Subcutaneous adipose tissue (tissue), 4 donors: ENCODE data around the gene METRNL. TPM values are rescaled to one million over a fixed set of nuclear protein-coding genes. Genes with fewer than 3 reads are reported as not detected.

Experiments used
- total RNA-seq, 4 donors: library from RNA; depleted of rRNA; stranded (reverse); fragments of >200 nt; gene quantifications; one replicate each; pipeline ENCODE4 v1.1.0, GENCODE V29; 2016
- TF ChIP-seq, protein P1 (sequence below): fragments of 450-650 bp; IDR thresholded peaks from one replicate; pipeline ENCODE4 v1.5.1; 2016; ENCODE audit warnings: low read depth, mild to moderate bottlenecking, control low read depth, antibody characterized with exemption, moderate library complexity

Gene METRNL
- total RNA-seq, 4 donors from 2014 or later, result 53.5 to 114 (median 86.4) TPM

DNA sequence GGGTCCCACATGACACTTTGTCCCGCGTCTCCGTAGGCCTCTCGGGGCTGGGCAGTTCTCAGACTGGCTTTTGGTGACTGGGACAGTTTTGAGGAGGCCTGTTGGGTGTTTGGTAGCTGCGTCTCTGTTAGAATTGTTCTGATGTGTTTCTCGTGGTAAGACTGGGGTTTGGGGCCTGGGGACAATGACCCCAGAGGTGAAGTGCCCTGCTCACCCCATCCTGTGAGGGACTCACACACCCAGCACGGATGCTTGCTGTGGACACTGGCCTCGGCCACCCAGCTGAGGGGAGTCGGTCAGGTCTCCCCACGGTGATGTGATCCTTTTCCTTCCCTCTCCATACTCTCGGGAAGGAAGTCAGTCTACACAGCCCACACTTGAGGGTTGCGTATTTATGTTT, 50.3 kb downstream of the METRNL start:
- TF ChIP-seq, protein P1, sequence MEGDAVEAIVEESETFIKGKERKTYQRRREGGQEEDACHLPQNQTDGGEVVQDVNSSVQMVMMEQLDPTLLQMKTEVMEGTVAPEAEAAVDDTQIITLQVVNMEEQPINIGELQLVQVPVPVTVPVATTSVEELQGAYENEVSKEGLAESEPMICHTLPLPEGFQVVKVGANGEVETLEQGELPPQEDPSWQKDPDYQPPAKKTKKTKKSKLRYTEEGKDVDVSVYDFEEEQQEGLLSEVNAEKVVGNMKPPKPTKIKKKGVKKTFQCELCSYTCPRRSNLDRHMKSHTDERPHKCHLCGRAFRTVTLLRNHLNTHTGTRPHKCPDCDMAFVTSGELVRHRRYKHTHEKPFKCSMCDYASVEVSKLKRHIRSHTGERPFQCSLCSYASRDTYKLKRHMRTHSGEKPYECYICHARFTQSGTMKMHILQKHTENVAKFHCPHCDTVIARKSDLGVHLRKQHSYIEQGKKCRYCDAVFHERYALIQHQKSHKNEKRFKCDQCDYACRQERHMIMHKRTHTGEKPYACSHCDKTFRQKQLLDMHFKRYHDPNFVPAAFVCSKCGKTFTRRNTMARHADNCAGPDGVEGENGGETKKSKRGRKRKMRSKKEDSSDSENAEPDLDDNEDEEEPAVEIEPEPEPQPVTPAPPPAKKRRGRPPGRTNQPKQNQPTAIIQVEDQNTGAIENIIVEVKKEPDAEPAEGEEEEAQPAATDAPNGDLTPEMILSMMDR, result no peak

- TF ChIP-seq, protein P1, result no peak
Measured at GRCh38 chr17:83131401-83132011, 52.1 kb downstream of the METRNL start.

DNA sequence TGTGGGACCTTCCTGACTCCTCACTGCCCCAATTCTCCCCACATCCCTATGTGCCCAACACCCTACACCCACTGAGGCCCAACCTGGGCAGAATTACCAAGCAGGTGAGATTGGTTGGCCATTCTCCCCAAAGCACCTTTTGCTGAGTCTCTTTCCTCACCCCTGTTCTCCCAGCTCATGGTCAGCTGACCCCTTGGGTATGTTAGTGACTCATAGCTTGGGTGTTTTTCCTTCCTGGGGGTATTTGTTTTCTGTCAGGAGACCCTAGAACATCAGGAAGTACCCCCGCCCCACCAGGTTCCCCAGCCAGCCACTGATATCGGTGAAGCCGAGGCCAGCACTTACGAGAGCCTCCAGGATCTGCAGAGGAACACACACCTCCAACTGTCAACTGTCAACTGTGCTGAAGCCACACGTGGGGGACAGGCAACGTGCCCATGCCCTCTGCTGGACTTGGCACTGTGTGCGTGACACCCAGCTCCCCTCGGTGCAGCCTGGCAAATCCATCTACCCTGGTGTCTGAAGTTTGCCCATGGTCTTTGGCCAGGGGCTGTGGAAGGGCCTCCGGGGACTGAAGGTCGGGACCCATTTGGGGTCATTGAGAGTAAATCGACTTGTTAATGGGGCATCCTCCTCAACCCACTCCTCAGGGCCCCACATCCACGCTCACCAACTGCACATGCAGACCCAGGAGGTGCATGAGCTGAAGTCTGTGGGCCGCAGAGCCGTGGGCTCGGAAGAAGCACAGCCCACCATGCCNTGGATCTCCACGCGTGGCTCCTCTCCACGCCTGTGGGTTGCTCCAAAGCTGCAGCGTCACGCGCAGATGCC, 53.1 kb downstream of the METRNL start:
- TF ChIP-seq, protein P1, result no peak

DNA sequence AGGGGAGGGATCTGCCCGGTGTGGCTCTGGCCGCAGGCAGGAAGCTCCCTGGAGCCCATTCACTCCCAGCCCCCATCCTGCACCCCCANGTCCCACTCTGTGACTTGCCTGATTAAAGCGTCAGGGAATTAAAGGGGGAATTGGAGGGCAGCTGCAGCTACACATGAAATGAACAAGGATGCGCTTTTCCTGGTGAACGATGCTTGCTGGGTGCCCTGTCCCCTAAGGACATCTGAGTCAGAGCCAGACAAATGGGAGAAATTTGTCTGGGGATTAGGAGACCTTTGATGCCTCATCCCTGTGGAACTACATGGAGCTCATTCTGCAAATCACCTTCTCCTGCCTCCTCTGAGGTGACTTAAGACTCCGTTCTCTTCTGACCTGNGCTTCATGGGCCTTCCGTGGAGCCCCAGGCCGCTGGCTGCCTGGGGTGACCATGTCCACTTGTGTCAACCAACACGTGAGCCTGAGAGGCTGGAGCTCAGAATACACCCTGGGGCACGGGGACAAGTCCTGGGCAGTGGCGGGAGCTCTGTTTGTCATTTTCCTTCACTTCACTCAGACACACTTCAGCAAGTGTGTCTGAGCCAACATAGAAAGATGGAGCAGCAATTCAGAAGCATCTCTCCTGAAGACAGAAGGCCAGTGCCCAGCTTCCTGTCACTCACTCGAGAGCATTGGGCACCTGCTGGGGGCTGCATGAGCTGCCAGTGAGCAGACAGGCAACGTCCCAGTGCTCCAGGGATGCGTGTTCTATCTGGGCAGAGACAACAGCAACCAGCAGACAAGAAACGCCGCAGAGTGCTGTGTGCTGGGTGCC, 54.1 kb downstream of the METRNL start:
- TF ChIP-seq, protein P1, result no peak

DNA sequence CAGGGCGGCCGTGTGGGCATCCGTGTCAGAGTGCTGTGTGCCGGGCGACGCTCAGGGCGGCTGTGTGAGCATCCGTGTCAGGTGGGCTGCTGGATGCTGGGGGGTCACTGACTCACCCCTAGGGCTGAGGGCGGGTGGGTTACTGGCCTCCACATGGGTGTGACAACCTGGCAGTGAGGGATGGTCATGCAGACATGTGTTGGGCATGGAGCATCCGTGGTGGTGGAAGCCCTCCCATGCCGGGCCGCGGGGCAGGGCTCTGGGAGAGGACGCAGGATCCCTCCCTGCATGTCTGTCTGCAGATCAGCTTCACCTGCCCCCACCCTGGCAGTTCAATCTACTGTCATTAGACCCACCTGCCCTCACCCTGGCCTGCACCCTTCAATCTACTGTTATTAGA, 56.3 kb downstream of the METRNL start:
- TF ChIP-seq, protein P1, result no peak

GRCh38 chr17:83136156-83136555, 56.7 kb downstream of the METRNL start:
- TF ChIP-seq, protein P1, result no peak

DNA sequence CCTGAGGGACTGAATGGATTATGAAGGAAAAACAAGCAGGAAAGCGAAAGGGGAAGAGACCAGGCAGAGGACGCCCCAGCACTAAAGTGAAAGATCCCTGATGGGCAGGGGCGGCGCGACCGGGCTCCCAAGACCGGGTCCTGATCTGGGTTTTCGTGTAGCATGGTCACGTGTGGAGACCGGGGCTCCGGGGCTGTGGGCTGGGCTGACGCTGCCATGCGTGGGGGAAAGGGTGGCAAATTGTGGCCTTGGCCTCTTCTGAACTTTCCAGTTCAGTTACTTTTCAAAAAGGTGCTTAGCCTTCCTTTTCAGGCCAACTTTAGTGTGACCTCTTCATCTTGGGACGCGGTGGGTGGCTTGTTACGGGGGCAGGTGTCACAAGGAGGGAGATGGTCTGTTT, 57.5 kb downstream of the METRNL start:
- TF ChIP-seq, protein P1, result no peak
